Mesodermal cell (in vitro differentiated cells): ENCODE results near the gene SNX19.
"Not testable (repeated sequence)": the region's sequence is repeated elsewhere in the genome, so short reads cannot be mapped to it uniquely, and the experiment has no call there.

ENCODE experiments used
- H3K27ac ChIP-seq: 2 replicates; pipeline ENCODE4 v1.7.0; 2013; ENCODE audit warnings: mild to moderate bottlenecking, low read depth, low read length, moderate library complexity; ENCODE audit not compliant: severe bottlenecking
- H3K36me3 ChIP-seq: 2 replicates; pipeline ENCODE4 v1.7.1; 2013; ENCODE audit warnings: mild to moderate bottlenecking, low read length, moderate library complexity; ENCODE audit not compliant: control insufficient read depth, insufficient read depth
- H3K4me1 ChIP-seq: one replicate; pipeline ENCODE4 v1.7.1; 2013; ENCODE audit warnings: mild to moderate bottlenecking, low read length; ENCODE audit not compliant: insufficient read depth, control insufficient read depth, poor library complexity, severe bottlenecking
- H3K4me3 ChIP-seq: 2 replicates; pipeline ENCODE4 v1.7.0; 2013; ENCODE audit warnings: low read length, control low read depth, mild to moderate bottlenecking; ENCODE audit not compliant: insufficient read depth, poor library complexity, severe bottlenecking; ENCODE audit errors: extremely low read depth
- H3K9me3 ChIP-seq: 2 replicates; pipeline ENCODE4 v1.7.1; 2013; ENCODE audit warnings: mild to moderate bottlenecking, low read length, moderate library complexity; ENCODE audit not compliant: control insufficient read depth
- WGBS, 2 experiments: methylation state at CpG; one replicate each; pipeline ENCODE4 v1.1.5; 2013; ENCODE audit warnings: missing lambda C conversion rate in 2 of 2; ENCODE audit not compliant: insufficient coverage in 2 of 2; 5-methylcytosine and 5-hydroxymethylcytosine counted together

Gene SNX19

DNA sequence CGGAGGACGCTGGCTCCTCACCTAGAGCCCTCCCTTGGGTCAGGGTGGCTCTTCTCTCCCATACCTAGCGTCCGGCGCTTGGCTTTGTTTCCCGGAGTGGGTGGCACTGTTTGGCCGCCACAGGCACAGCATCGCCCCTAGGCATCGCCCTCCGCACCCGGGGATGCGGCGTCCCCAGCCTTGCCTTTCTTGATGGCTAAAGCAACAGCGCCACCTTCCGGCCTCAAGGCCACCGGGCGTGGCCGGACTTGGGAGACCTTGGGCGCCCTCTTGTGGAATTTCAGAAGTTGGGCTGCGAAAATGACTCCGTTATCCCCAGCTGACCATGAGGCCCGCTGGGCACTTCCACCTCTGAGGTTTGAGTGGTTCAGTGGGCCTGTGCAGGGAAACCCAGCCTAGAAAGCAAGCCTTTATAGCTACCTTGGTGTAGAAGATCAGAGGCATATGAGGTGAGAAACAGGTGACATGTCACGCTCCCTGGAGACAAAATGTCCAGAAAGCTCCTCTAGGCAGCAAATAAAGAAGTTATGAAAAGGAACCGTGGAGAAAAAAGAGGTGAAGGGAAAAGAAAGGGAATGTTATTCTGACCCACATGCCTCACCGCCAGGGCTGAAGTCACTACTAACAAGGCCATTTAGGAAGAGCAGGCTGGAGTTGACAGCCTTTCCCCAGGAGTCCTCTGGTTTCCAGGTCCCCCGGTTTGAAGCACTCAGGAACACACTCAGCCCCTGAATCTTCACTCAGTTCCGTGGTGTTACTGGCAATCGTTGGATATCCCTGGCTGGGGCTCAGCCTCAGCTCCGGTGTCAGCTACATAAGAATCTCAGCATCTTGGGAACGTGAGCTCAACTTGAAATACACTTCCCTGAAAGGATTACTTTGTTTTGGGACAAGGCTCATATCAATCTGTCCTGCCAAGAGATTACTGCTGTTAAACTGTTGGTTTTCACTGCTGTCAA lies 54.1 kb downstream of the SNX19 start:
- 37% methylated on average over 23 to 25 of the region's 30 CpGs for WGBS, 2 experiments
- no peak overlapping the region for H3K27ac ChIP-seq
- H3K9me3 ChIP-seq = no peaks in the 10 kb centered on the region
- H3K36me3 ChIP-seq = no peaks in the 10 kb centered on the region
- H3K4me3 ChIP-seq = no peak overlapping the region
- peaks cover 3% of the 10 kb centered on the region for H3K4me1 ChIP-seq

DNA sequence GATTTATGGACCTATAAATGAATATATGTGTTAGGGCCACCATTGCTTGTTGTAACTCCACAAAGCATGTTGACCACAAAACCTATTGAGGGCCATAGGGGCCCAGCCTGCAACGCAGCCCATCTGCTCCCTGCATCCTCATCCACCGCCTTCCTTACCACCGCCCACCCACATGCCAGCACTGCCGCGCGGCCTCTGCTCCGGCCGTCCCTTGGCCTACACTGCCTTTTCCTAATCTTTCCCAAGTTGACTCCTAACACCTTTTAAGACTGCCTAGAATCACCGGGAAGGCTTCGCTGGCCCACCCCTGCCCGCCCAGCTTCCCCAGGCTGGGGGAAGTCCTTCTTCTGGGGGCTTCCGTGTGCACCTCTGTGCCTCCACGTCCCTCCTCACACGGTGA lies 55.0 kb downstream of the SNX19 start:
- H3K4me1 ChIP-seq = peaks cover 3% of the 10 kb centered on the region
- no peak overlapping the region for H3K4me3 ChIP-seq
- H3K36me3 ChIP-seq = no peaks in the 10 kb centered on the region
- H3K27ac ChIP-seq = no peak overlapping the region
- 89 to 94% methylated on average over 13 to 14 of the region's 14 CpGs for WGBS, 2 experiments
- H3K9me3 ChIP-seq = no peaks in the 10 kb centered on the region

DNA sequence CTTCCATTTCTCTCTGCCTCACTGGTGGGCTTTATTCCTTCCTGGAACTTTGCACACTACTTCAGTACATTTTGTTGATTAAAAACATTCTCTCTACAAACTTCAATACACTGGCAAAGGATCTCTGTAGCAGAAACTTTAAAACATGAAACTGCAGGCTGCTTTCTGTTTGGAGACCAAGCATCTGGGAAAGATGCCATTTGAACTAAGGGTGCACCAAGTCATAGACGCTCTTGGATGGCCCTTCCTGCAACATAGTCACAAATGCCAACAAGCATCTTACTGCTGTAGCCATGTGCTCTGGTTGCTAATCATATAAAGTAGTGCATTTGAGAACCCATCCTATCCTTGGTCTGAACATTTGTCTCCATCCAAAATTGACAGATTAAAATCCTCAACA lies 56.4 kb downstream of the SNX19 start:
- Histone ChIP-seq H3K36me3 (no peaks in the 10 kb centered on the region), H3K4me1 (no peaks in the 10 kb centered on the region), H3K27ac (no peak overlapping the region), H3K9me3 (no peaks in the 10 kb centered on the region), H3K4me3 (no peak overlapping the region)
- WGBS, 2 experiments = 71% methylated on average over 1 of the region's 1 CpG; no CpG with 5 or more reads in 1 of the 2 experiments

DNA sequence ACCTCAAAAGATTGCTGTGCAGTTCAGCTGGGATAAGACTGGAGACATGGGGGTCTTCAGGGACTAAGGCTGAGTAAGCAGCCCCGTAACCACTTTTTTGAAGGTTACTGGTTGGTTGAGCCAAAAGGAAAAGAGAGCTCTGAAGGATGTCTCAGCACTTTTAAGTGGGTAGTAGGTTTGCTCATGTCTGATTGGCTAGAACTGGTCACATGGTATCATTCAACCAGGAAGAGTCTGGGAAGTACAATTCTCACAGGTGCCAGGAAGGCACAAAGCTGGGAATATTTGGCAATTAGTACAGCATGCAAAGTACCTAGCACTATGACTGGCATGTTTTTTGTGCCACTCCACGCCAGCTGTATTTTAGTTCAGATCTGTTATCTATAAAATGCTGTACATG lies 58.1 kb downstream of the SNX19 start:
- 100% methylated on average over 1 of the region's 2 CpGs for WGBS, 2 experiments
- no peaks in the 10 kb centered on the region for H3K9me3 ChIP-seq
- H3K27ac ChIP-seq = no peak overlapping the region
- no peak overlapping the region for H3K4me3 ChIP-seq
- no peaks in the 10 kb centered on the region for H3K4me1 ChIP-seq
- no peaks in the 10 kb centered on the region for H3K36me3 ChIP-seq

DNA sequence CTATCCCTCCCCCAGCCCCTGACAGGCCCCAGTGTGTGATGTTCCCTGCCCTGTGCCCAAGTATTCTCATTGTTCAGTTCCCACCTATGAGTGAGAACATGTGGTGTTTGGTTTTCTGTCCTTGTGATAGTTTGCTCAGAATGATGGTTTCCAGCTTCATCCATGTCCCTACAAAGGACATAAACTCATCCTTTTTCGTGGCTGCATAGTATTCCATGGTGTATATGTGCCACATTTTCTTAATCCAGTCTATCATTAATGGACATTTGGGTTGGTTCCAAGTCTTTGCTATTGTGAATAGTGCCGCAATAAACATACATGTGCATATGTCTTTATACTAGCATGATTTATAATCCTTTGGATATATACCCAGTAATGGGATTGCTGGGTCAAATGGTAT lies 60.6 kb downstream of the SNX19 start:
- not testable (repeated sequence) for H3K4me3 ChIP-seq, H3K4me1 ChIP-seq, H3K27ac ChIP-seq, H3K36me3 ChIP-seq, H3K9me3 ChIP-seq
- WGBS, 2 experiments = no CpG with 5 or more reads among the region's 2 CpGs

DNA sequence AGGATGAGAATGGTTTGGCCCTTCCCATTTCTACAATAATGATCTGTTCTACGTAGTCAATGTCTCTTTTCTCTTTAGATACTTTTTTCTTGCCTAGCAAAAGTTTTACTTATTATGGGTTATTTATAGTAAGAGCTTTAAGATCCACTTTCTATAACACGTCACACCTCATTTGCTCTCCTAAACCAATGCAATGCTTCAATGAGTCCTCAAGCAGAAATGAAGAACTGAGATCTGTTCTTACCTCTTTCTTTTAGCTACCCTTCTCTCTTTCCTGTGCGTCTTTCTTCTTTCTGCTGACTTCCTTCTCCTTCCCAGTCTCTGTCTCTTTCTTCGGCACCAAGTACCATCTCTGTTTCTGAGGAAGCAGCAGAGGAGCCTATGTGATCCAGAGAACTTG lies 61.8 kb downstream of the SNX19 start:
- H3K4me3 ChIP-seq = no peak overlapping the region
- H3K36me3 ChIP-seq = no peaks in the 10 kb centered on the region
- H3K4me1 ChIP-seq = no peaks in the 10 kb centered on the region
- 94 to 100% methylated on average over 1 to 2 of the region's 4 CpGs for WGBS, 2 experiments
- H3K27ac ChIP-seq = no peak overlapping the region
- no peaks in the 10 kb centered on the region for H3K9me3 ChIP-seq

DNA sequence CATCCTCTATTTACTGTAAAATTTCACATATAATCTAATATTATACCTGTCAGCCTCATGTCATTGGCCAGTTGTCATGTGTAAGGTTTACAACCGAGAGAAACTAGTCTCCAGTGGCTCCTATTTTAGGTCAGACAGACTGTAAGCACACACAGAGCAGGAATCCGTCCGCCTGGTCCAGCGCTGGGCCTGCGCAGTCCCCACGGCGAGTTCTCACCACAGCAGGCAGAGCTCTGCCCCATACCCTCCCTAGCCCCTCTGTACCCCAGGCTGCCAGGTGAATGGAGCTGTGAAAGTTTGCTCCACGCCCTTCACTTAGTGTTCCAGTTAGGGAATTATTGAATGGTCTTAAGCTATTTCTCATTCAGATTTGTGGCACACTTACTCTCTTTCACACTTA lies 63.7 kb downstream of the SNX19 start:
- H3K4me1 ChIP-seq = no peaks in the 10 kb centered on the region
- H3K4me3 ChIP-seq = no peak overlapping the region
- no peaks in the 10 kb centered on the region for H3K36me3 ChIP-seq
- peaks cover 3% of the 10 kb centered on the region for H3K9me3 ChIP-seq
- H3K27ac ChIP-seq = no peak overlapping the region
- 71 to 89% methylated on average over 1 to 4 of the region's 8 CpGs for WGBS, 2 experiments

DNA sequence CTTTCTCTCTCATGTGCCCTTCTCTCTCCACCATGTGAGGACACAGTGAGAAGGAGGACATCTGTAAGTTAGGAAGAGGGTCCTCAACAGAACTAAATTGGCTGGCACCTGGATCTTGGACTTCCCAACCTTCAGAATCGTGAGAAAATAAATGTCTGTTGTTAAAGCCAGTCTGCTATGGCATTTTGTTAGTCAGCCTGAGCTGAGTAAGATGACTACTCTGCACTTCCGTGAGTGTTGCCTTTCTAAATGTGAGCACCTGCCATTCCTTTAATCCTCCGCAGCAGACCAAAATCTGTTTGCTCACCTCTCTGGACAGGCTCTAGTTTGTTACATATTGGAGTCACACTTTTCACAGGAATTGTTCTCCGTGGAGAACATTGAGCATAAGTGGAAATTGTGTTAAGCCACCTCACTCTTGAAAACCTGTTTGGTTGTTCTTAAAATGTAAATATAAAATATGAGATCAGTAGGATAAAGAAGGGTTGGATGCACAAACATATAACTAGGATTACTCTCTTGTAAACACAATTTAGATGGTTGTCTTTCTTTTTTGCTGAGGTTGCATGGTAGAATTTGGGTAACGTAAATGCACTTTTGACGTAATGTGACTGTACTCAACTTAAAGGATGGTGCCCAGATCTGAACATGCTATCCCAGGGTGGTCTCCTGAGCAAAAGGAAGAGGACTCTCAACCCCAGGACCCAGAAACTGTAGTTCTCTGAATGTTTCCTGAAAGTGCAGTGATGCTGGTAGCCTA lies 65.9 kb downstream of the SNX19 start:
- H3K4me1 ChIP-seq = no peaks in the 10 kb centered on the region
- no peak overlapping the region for H3K4me3 ChIP-seq
- WGBS, 2 experiments = 85 to 98% methylated on average over 4 to 6 of the region's 6 CpGs
- no peaks in the 10 kb centered on the region for H3K36me3 ChIP-seq
- H3K27ac ChIP-seq = no peak overlapping the region
- peaks cover 12% of the 10 kb centered on the region for H3K9me3 ChIP-seq

DNA sequence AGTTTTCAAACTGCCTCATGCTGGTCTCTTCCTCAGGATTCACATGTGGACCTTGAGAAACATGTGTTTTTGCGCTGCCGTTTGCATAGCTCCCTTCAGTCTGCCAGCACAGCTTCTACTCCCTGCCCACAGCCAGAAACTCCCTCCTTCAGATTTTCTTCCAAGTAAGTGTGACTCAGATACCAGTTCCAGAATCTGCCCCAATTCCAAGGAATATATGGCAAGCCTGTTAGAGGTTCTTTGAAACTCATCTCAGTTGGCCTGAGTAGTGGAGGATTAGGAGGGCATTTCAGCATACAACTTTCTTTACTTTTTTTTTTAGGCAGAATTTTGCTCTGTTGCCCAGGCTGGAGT lies 67.1 kb downstream of the SNX19 start:
- H3K27ac ChIP-seq = no peak overlapping the region
- no peaks in the 10 kb centered on the region for H3K4me1 ChIP-seq
- peaks cover 12% of the 10 kb centered on the region for H3K9me3 ChIP-seq
- no peak overlapping the region for H3K4me3 ChIP-seq
- 100% methylated on average over 2 of the region's 2 CpGs for WGBS, 2 experiments
- no peaks in the 10 kb centered on the region for H3K36me3 ChIP-seq

DNA sequence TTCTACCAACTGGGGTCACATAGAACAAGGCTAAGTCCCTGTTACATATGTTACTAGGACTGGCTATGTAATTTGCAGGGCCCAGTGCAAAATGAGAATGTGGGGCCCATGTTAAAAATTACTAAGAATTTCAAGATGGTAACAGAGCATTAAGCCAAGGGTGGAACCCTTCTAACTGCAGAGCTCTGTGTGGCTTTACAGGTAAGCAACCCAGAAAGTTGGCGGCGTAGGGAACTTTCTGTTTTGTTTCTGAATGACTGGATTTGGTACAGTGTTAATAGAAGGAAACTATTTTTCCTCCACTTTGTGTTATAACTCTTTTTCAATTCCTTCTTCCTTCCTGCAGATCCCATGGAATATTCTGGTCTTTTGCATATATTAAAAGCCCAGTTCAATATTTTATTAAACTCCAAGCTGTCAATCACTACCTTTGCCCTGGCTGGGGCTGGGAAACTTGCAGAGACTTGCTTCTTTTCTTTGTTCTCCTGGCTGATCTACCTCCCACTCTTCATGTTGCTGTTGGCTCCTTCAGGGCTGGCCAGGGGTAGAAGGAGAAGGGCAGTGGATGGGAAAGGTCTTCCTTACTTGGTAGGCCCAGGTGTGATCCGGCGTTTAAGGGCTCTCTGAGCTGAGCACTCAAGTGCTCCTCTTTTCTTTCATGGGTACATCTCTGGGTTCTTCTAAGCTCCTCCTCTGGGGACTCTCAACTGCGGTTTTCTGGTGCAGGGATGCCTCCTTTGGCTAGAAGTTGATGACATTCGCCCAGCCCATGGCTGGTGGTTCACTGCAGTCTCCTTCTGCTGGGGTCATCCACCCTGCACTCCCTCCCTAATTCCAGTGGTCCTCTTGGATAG lies 67.7 kb downstream of the SNX19 start:
- H3K9me3 ChIP-seq = peaks cover 12% of the 10 kb centered on the region
- no peak overlapping the region for H3K27ac ChIP-seq
- H3K4me3 ChIP-seq = no peak overlapping the region
- H3K4me1 ChIP-seq = no peaks in the 10 kb centered on the region
- H3K36me3 ChIP-seq = no peaks in the 10 kb centered on the region
- WGBS, 2 experiments = 93 to 97% methylated on average over 4 to 6 of the region's 6 CpGs
